Head of caudate nucleus (tissue), 42 donors: Measurements from ENCODE around the gene RAB3GAP2.
A peak's percentile ranks its signal among the peaks of the same experiment; 100 is the strongest.
"Not testable (repeated sequence)": the region's sequence is repeated elsewhere in the genome, so short reads cannot be mapped to it uniquely, and the experiment has no call there.

Source experiments
- DNase-seq, 42 donors: peaks; one replicate each; pipeline versions ENCODE4 v3.0.0 to v3.0.0-alpha.2; 2020 to 2021; ENCODE audit warnings: mixed read lengths in 7 of 42
- intact Hi-C: fragments of 100-400 bp; cut with DNase I; formaldehyde crosslinking; loops from one replicate; pipeline ENCODE4 v1.15.0; 2022

The RAB3GAP2 gene

DNA sequence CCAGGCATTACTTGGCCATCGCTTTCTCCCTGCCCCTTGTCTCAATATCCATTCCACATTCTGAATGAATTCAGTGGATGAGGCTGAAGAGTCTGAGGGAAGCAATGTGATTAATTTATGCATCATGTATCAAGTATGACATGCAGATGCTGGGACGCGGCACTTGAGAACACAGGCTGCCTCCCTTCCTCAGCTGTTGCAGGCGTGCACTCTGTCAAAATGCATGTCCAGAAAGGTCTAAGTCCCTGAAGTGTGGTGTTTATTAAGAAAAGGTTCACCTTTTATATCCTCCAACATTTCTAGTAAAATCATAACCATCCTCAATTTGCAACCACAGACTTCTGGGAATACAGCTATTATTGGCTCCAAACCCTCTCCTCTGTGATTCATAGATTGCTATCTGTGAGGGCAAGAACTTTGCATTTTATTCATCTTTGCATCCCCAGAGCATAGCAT lies 22.6 kb upstream of the RAB3GAP2 start:
- no peak for DNase-seq
- intact Hi-C loops: no loop called here

DNA sequence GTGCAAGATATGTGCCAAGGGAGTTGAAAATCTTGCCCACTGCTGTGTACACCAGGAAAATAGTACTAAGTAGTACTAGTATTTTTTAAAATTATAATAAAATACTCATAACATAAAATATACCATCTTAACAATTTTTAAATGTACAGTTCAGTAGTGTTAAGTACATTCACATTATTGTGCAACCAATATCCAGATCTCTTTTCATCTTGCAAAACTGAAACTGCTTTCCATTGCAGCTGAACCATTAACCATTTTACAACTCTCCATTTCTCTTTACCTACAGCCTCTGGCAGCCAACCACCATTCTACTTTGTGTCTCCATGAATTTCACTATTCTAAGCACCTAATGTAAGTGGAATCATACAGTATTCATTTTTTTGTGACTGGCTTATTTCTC lies 19.3 kb upstream of the RAB3GAP2 start:
- intact Hi-C loops: no loop called here

GRCh38 chr1:220290140-220290761 lies 18.0 kb upstream of the RAB3GAP2 start:
- DNase-seq: no peak
- intact Hi-C loops: no loop called here

More for the DNA sequence above, 19.3 kb upstream of the RAB3GAP2 start:
- no peak for DNase-seq

DNA sequence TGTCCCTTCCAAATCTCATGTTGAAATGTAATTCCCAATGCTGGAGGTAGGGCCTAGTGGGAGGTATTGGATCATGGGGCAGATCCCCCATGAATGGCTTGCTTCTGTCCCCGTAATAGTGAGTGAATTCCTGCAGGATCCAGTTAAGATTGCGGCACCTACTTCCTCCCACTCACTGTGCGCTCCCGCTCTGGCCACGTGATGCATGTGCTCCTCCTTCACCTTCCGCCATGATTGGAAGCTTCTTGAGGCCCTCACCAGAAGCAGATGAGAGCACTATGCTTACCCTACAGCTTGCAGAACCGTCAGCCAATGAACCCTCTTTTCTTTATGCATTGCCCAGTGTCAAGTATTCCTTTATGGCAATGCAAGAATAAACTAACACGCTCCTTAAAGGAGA lies 14.9 kb upstream of the RAB3GAP2 start:
- intact Hi-C loops: no loop called here
- DNase-seq: no peak

DNA sequence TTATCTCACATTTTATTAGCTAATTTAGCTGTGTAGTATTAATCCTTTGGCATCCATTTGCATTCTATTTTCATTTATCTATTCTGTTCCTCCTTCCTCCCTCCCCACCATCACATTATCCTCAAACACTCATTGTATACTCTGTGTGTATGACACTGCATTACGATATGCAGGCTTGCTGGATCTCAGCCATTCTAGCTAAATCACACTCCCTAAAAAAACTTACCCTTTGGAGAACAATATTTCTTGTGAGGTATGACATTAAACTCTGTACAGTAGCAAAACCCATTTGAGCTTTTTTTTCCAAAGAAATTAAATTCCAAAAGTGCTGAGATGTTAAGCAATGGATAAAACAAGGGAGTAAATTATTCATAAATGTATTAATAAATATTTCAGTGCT lies 11.4 kb upstream of the RAB3GAP2 start:
- no peak for DNase-seq
- intact Hi-C loops: no loop called here

DNA sequence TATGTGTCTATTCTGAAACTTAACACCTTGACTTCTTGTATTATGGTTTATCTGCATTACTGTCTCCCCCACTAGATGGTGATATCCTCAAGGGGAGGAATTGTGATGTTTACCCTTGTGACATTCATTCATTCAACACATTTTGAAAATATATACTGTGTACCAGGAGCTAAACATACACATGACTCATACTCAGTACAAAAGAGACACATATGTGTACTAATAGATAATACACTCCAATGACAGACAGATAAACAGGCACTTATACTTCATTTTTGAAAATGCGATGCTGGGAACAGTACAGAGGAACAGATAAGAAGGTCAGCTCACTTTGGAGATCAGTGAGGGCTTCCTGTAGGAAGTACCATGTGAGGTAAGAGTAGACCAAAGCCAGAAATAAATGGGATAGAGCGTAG lies 8.9 kb upstream of the RAB3GAP2 start:
- intact Hi-C loops: no loop called here
- DNase-seq: no peak

- no peak for DNase-seq
- intact Hi-C loops: no loop called here
Observed at GRCh38 chr1:220280249-220280648, 8.0 kb upstream of the RAB3GAP2 start.

- intact Hi-C loops: no loop called here
- no peak for DNase-seq
Observed at GRCh38 chr1:220278991-220279390, 6.7 kb upstream of the RAB3GAP2 start.

GRCh38 chr1:220275430-220275829 lies 3.2 kb upstream of the RAB3GAP2 start:
- intact Hi-C loops: no loop called here
- DNase-seq: no peak

- no peak for DNase-seq
- intact Hi-C loops: no loop called here
Observed at GRCh38 chr1:220274251-220274855, 2.1 kb upstream of the RAB3GAP2 start.

GRCh38 chr1:220272841-220273090 lies 513 bp upstream of the RAB3GAP2 start:
- intact Hi-C loops: no loop called here
- no peak for DNase-seq

DNA sequence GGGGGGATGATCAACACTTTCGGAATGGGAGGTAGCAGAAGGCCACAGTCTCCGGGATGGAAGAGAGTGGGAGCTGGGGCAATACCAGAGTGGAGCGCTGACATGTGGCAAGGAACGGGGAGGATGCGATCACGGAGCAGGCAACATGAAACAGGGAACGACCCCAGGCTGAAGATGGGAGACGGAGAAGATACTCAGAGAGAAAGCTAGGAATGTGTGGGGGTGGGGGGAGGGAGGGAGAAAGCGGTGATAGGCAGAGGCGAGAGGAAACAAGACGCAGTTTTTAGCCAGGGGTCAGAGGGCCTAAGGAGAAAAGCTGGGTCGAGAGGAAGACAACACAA lies 577 bp downstream of the RAB3GAP2 start:
- peak in 23 of 42 donors; percentile 6 to 50 (median 24) for DNase-seq
- intact Hi-C loops: no loop called here

DNA sequence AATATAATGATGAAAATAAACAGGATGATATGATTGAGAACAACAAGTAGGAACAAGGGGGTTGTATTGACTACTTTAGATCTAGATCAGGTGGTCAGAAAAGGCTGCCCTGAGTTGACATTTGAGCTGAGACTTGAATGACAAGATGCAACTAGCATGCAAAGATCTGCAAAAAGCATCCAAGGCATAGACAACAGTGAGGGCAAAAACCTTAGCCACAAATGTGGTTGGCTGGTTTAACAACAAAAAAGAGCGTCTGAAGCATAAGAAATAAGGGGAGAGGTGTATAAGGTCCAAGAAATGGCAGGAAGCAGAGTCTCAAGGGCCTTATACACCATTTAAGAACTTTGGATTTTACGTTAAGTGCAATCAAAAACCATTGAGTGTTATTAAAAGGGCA lies 3.2 kb downstream of the RAB3GAP2 start:
- intact Hi-C loops: no loop called here

DNA sequence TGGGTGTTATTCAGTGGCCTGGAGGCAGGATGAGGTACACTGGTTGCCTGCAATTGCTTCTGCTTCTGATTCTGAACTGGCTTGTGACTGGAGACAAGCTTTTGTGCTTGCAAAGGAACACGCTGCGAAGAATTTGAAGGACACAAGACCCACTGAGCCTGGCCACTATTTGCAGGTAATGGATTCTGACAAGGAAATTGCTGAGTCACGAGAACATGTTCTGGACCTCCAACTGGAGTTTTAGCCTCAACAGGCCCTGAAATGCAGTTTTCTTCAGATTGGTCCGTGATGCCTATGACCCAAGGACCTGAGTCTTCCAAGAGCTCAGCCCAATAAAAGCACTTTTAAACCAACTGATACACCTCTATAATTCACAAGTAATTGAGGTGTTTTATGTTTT lies 4.6 kb downstream of the RAB3GAP2 start:
- DNase-seq: no peak
- intact Hi-C loops: no loop called here

More for the DNA sequence above, 3.2 kb downstream of the RAB3GAP2 start:
- DNase-seq: no peak

GRCh38 chr1:220260228-220260627 lies 12.0 kb downstream of the RAB3GAP2 start:
- intact Hi-C loops, DNase-seq: not testable (repeated sequence)

- intact Hi-C loops: not testable (repeated sequence)
Observed at GRCh38 chr1:220259756-220260155, 12.5 kb downstream of the RAB3GAP2 start.

DNA sequence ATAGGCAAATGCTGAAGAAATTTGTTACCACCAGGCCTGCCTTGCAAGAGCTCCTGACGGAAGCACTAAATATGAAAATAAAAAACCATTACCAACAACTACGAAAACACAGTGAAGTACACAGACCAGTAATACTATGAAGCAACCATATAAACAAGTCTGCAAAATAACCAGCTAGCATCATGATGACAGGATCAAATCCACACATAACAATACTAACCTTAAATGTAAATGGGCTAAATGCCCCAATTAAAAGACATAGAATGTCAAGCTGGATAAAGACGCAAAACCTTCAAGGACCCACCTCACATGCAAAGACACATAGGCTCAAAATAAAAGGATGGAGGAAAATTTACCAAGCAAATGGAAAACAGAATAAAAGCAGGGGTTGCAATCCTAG lies 16.1 kb downstream of the RAB3GAP2 start:
- DNase-seq, intact Hi-C loops: not testable (repeated sequence)

More at GRCh38 chr1:220259756-220260155, 12.5 kb downstream of the RAB3GAP2 start:
- DNase-seq: not testable (repeated sequence)

DNA sequence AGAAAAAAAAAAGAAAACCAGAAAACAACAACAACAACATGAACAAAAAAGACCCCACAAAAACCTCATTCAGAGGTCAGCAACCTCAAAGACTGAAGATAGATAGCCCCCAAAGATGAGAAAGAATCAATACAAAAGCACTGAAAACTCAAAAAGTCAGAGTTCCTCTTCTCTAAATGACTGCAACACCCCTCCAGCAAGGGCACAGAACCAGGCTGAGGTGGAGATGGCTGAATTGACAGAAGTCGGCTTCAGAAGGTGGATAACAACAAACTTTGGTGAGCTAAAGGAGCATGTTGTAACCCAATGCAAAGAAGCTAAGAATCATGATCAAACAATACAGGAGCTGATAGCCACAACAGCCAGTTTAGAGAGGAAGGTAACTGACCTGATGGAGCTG lies 17.0 kb downstream of the RAB3GAP2 start:
- intact Hi-C loops: no loop called here
- no peak for DNase-seq

DNA sequence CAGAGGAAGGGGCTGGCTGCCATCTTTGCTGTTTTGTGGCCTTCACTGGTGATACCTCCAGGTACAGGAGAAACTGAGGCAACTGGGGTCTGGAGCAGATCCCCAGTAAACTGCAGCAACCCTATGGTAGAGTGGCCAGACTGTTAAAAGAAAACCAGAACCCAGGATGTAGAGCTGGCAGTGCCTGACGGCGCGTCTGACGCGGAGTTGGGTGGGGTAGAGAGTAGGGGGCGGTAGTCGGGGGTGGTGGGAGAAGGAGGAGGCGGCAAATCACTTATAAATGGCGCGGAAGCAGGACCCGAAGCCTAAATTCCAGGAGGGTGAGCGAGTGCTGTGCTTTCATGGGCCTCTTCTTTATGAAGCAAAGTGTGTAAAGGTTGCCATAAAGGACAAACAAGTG lies 19.0 kb downstream of the RAB3GAP2 start:
- intact Hi-C loops, DNase-seq: not testable (repeated sequence)

GRCh38 chr1:220251272-220251671 lies 21.0 kb downstream of the RAB3GAP2 start:
- intact Hi-C loops: no loop called here
- no peak for DNase-seq

- no peak for DNase-seq
- intact Hi-C loops: no loop called here
Observed at GRCh38 chr1:220250681-220251080, 21.6 kb downstream of the RAB3GAP2 start.
